Nephron (organoid): ENCODE data around the gene MYLK3.

Experiments
- H3K27ac Mint-ChIP-seq, 3 experiments: 2 replicates each; pipeline ENCODE4 v1.8.0; 2020; ENCODE audit warnings: mixed read lengths in 3 of 3, mild to moderate bottlenecking in 2 of 3, moderate library complexity in 1 of 3
- H3K27me3 Mint-ChIP-seq: 2 replicates; pipeline ENCODE4 v1.8.0; 2021; ENCODE audit warnings: low read depth, mild to moderate bottlenecking, moderate library complexity, mixed read lengths
- H3K36me3 Mint-ChIP-seq: 2 replicates; pipeline ENCODE4 v1.8.0; 2020; ENCODE audit warnings: low read depth, mixed read lengths
- H3K4me1 Mint-ChIP-seq: 2 replicates; pipeline ENCODE4 v1.8.0; 2020; ENCODE audit warnings: mixed read lengths
- H3K4me3 Mint-ChIP-seq, 3 experiments: 2 replicates each; pipeline ENCODE4 v1.8.0; 2020; ENCODE audit warnings: mild to moderate bottlenecking in 3 of 3, mixed read lengths in 3 of 3, moderate library complexity in 2 of 3
- H3K9me3 Mint-ChIP-seq: 2 replicates; pipeline ENCODE4 v1.8.0; 2020; ENCODE audit warnings: mixed read lengths
- TF ChIP-seq, protein P1 (sequence below), 3 experiments: fragments of 200-600 bp; sonication (generic); IDR thresholded peaks; one replicate each; pipeline ENCODE4 v1.5.0; 2021; ENCODE audit warnings: antibody characterized with exemption in 3 of 3; ENCODE audit not compliant: unreplicated experiment in 3 of 3

MYLK3 gene

DNA sequence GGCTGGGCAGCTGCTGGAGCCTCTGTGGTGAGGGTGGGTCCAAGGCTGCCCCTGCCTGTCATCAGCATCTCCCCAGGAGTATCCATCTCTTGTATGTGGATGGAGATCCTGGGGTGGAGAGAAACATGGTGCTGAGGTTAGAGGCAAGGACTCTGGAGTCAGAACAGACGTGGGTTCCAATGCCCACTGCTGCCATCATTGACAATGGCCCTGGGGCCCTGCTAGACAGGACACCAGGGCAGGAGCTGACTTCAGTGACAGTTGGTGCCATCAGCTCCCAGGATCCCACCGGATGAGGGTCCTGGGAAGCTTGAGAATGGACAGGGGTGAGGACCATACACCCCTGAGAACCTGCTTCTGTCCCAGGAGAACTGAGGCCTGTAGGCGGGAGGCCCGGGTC, 15.6 kb downstream of the MYLK3 start:
- TF ChIP-seq, protein P1, sequence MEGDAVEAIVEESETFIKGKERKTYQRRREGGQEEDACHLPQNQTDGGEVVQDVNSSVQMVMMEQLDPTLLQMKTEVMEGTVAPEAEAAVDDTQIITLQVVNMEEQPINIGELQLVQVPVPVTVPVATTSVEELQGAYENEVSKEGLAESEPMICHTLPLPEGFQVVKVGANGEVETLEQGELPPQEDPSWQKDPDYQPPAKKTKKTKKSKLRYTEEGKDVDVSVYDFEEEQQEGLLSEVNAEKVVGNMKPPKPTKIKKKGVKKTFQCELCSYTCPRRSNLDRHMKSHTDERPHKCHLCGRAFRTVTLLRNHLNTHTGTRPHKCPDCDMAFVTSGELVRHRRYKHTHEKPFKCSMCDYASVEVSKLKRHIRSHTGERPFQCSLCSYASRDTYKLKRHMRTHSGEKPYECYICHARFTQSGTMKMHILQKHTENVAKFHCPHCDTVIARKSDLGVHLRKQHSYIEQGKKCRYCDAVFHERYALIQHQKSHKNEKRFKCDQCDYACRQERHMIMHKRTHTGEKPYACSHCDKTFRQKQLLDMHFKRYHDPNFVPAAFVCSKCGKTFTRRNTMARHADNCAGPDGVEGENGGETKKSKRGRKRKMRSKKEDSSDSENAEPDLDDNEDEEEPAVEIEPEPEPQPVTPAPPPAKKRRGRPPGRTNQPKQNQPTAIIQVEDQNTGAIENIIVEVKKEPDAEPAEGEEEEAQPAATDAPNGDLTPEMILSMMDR (IDR thresholded peaks at IDR 0.05; ENCODE audit: unreplicated experiment in 3 of 3): no peak
- no peaks in the 10 kb centered on the region for H3K9me3 Mint-ChIP-seq
- H3K27me3 Mint-ChIP-seq: peaks cover 10% of the 10 kb centered on the region
- H3K36me3 Mint-ChIP-seq: no peaks in the 10 kb centered on the region
- no peak overlapping the region for H3K4me3 Mint-ChIP-seq
- H3K4me1 Mint-ChIP-seq: no peaks in the 10 kb centered on the region
- no peak overlapping the region for H3K27ac Mint-ChIP-seq

- H3K9me3 Mint-ChIP-seq: no peaks in the 10 kb centered on the region
- no peaks in the 10 kb centered on the region for H3K36me3 Mint-ChIP-seq
- H3K27me3 Mint-ChIP-seq: peaks cover 8% of the 10 kb centered on the region
- H3K4me3 Mint-ChIP-seq: no peak overlapping the region
- H3K27ac Mint-ChIP-seq: no peak overlapping the region
- no peaks in the 10 kb centered on the region for H3K4me1 Mint-ChIP-seq
- TF ChIP-seq, protein P1 (IDR thresholded peaks at IDR 0.05; ENCODE audit: unreplicated experiment in 3 of 3): no peak
Measured at GRCh38 chr16:46731691-46732555, 16.2 kb downstream of the MYLK3 start.

- H3K27me3 Mint-ChIP-seq: peaks cover 7% of the 10 kb centered on the region
- no peak overlapping the region for H3K4me3 Mint-ChIP-seq
- H3K27ac Mint-ChIP-seq: no peak overlapping the region
- TF ChIP-seq, protein P1 (IDR thresholded peaks at IDR 0.05; ENCODE audit: unreplicated experiment in 3 of 3): no peak
- no peaks in the 10 kb centered on the region for H3K4me1 Mint-ChIP-seq
- H3K9me3 Mint-ChIP-seq: peaks cover 3% of the 10 kb centered on the region
- no peaks in the 10 kb centered on the region for H3K36me3 Mint-ChIP-seq
Measured at GRCh38 chr16:46730801-46731690, 17.1 kb downstream of the MYLK3 start.

GRCh38 chr16:46730126-46730525, 18.0 kb downstream of the MYLK3 start:
- Mint-ChIP-seq H3K27me3 (peaks cover 7% of the 10 kb centered on the region), H3K4me1 (no peaks in the 10 kb centered on the region), H3K36me3 (no peaks in the 10 kb centered on the region)

GRCh38 chr16:46729326-46729995, 18.7 kb downstream of the MYLK3 start:
- Mint-ChIP-seq H3K4me3 (no peak overlapping the region), H3K27ac (no peak overlapping the region), H3K4me1 (no peaks in the 10 kb centered on the region), H3K27me3 (peaks cover 7% of the 10 kb centered on the region), H3K9me3 (peaks cover 8% of the 10 kb centered on the region), H3K36me3 (no peaks in the 10 kb centered on the region)
- TF ChIP-seq, protein P1 (IDR thresholded peaks at IDR 0.05; ENCODE audit: unreplicated experiment in 3 of 3): no peak

More at GRCh38 chr16:46730126-46730525, 18.0 kb downstream of the MYLK3 start:
- H3K9me3 Mint-ChIP-seq: peaks cover 8% of the 10 kb centered on the region
- H3K4me3 Mint-ChIP-seq: no peak overlapping the region
- TF ChIP-seq, protein P1 (IDR thresholded peaks at IDR 0.05; ENCODE audit: unreplicated experiment in 3 of 3): no peak
- no peak overlapping the region for H3K27ac Mint-ChIP-seq
